Measurements from ENCODE around the gene SPECC1.
"Not testable (repeated sequence)": the region's sequence is repeated elsewhere in the genome, so short reads cannot be mapped to it uniquely, and the experiment has no call there.

DNA sequence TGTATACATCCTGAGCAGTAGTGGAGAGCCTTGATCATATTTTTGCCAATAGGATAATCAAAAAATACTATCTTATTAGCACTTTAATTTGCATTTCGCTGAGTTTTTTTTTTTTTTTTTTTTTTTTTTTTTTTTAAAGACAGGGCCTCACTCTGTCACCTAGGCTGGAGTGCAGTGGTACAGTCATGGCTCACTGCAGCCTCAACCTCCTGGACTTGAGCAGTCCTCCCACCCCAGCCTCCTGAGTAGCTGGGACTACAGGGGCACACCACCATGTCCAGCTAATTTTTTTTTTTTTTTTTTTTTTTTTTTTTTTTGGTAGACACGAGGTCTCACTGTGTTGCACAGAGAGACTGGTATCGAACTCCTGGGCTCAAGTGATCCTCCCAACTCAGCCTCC lies 230.6 kb downstream of the SPECC1 start:
- TF ChIP-seq, protein P1, sequence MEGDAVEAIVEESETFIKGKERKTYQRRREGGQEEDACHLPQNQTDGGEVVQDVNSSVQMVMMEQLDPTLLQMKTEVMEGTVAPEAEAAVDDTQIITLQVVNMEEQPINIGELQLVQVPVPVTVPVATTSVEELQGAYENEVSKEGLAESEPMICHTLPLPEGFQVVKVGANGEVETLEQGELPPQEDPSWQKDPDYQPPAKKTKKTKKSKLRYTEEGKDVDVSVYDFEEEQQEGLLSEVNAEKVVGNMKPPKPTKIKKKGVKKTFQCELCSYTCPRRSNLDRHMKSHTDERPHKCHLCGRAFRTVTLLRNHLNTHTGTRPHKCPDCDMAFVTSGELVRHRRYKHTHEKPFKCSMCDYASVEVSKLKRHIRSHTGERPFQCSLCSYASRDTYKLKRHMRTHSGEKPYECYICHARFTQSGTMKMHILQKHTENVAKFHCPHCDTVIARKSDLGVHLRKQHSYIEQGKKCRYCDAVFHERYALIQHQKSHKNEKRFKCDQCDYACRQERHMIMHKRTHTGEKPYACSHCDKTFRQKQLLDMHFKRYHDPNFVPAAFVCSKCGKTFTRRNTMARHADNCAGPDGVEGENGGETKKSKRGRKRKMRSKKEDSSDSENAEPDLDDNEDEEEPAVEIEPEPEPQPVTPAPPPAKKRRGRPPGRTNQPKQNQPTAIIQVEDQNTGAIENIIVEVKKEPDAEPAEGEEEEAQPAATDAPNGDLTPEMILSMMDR (conservative IDR thresholded peaks at IDR 0.05 in 1 of 2, IDR thresholded peaks at IDR 0.05 in 1 of 2; ENCODE audit: low read depth in 1 of 2, low read length in 2 of 2), result not testable (repeated sequence)
- TF ChIP-seq EZH2 (IDR thresholded peaks at IDR 0.05; ENCODE audit: low read length, missing control alignments), result not testable (repeated sequence)

All from fibroblast of lung (primary cell).